Gastrocnemius medialis (tissue), 4 donors: ENCODE data around the gene EP400. TPM values are rescaled to one million over a fixed set of nuclear protein-coding genes. Genes with fewer than 3 reads are reported as not detected.

Source experiments
- ATAC-seq, 2 donors: fragments of 150-250 bp; one replicate each; pipeline ENCODE4 v1.9.1; 2016
- DNase-seq, 2 donors: peaks; one replicate each; pipeline ENCODE4 v3.0.0-alpha.2; 2019
- H3K27ac ChIP-seq, 4 donors: fragments of 200-600 bp; sonication (generic); 1 replicate in 1 of 4; 2 replicates in 3 of 4; pipeline ENCODE4 v1.5.1; 2016 to 2018; ENCODE audit warnings: mild to moderate bottlenecking in 2 of 4, moderate library complexity in 1 of 4
- H3K27me3 ChIP-seq, 3 donors: fragments of 200-600 bp; sonication (generic) in 2 of 3; 1 replicate in 1 of 3; 2 replicates in 2 of 3; pipeline versions ENCODE4 v1.5.1 to v1.6.0; 2016 to 2019; ENCODE audit warnings: mild to moderate bottlenecking in 1 of 3, moderate library complexity in 1 of 3
- H3K36me3 ChIP-seq, 2 donors: fragments of 200-600 bp; sonication (generic) in 1 of 2; one replicate each; pipeline ENCODE4 v1.5.1; 2017 to 2018
- H3K4me1 ChIP-seq, 2 donors: fragments of 200-600 bp; sonication (generic) in 1 of 2; one replicate each; pipeline ENCODE4 v1.5.1; 2016 to 2017; ENCODE audit warnings: mild to moderate bottlenecking in 2 of 2
- H3K4me3 ChIP-seq, 4 donors: fragments of 200-600 bp; sonication (generic) in 3 of 4; 1 replicate in 1 of 4; 2 replicates in 3 of 4; pipeline ENCODE4 v1.5.1; 2016 to 2019; ENCODE audit warnings: mild to moderate bottlenecking in 2 of 4
- H3K9me3 ChIP-seq, 3 donors: fragments of 200-600 bp; sonication (generic) in 2 of 3; 1 replicate in 1 of 3; 2 replicates in 2 of 3; pipeline ENCODE4 v1.5.1; 2016 to 2019
- POLR2A ChIP-seq, 2 donors: fragments of 450-650 bp; IDR thresholded peaks; one replicate each; pipeline ENCODE4 v1.6.1; 2017; ENCODE audit warnings: antibody characterized with exemption in 2 of 2, mild to moderate bottlenecking in 2 of 2, moderate library complexity in 2 of 2
- in situ Hi-C, 4 donors: fragments of 200-750 bp; cut with MboI; loops; one replicate each; pipeline versions ENCODE4 v1.15.0 to v1.8.0; 2017; ENCODE audit warnings: low sequenced_read_pairs in 4 of 4
- intact Hi-C: fragments of 100-400 bp; cut with DNase I; formaldehyde crosslinking; loops from one replicate; pipeline ENCODE4 v1.15.1; 2023; ENCODE audit warnings: low total_unique reads
- total RNA-seq, 4 donors: library from RNA; depleted of rRNA; stranded (reverse); fragments of >200 nt; gene quantifications; one replicate each; pipeline versions ENCODE4 v1.1.0 to v1.2.3, GENCODE V29; 2016
- TF ChIP-seq, protein P1 (sequence below), 5 experiments: fragments of 450-650 bp in 3 of 5; fragments of 200-600 bp in 2 of 5; sonication (generic) in 2 of 5; IDR thresholded peaks in 4 of 5; conservative IDR thresholded peaks in 1 of 5; 1 replicate in 4 of 5; 2 replicates in 1 of 5; pipeline ENCODE4 v1.5.1; 2016 to 2019; ENCODE audit warnings: antibody characterized with exemption in 5 of 5, mild to moderate bottlenecking in 3 of 5, moderate library complexity in 3 of 5

The EP400 gene
- total RNA-seq, 4 donors from 2014 or later, result 11.9 to 17.4 (median 15.0) TPM

DNA sequence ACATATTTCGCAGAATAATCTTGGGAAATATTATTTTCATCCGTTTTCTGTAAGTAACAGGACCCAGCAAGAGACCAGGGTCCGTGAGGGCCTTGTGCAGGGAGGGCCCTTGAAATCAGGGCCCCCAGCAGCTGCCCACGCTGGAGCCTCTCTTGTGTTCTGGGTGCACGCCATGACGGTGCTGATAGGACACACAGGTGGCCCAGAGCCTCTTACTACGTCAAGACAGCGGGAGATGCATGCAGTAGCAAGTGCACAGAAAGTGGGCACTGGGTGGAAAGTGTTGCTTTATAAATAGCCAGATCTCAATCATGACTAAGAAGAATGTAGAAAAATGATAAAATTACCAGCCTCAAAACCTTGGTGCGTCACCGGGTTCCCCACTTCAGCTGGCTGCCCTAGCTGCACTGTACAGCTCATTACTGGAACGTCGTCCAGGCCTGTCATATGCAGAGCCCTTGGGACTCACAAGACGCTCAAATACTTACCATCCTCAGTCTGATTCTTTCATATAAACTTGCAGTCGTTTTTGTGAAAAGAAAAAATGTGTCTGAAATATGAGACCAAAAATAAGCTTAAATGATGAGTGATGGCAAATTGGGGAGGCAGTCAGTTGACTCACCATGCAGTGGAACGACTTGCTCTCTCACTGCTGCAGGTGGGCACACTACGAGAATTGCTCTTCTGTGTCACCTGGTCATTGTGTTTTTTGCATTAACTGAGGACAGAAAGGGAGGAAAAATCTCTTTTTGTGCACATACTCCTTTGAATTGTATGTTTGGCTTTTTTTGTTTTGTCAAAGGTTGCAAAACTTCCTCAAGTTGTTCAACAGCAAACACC is 126.2 kb downstream of the EP400 start:
- in situ Hi-C loops, result no loop called here
- no peaks in the 10 kb centered on the region for H3K4me1 ChIP-seq
- H3K9me3 ChIP-seq, result no peaks in the 10 kb centered on the region
- ATAC-seq (no peak), DNase-seq (no peak)
- TF ChIP-seq, protein P1, sequence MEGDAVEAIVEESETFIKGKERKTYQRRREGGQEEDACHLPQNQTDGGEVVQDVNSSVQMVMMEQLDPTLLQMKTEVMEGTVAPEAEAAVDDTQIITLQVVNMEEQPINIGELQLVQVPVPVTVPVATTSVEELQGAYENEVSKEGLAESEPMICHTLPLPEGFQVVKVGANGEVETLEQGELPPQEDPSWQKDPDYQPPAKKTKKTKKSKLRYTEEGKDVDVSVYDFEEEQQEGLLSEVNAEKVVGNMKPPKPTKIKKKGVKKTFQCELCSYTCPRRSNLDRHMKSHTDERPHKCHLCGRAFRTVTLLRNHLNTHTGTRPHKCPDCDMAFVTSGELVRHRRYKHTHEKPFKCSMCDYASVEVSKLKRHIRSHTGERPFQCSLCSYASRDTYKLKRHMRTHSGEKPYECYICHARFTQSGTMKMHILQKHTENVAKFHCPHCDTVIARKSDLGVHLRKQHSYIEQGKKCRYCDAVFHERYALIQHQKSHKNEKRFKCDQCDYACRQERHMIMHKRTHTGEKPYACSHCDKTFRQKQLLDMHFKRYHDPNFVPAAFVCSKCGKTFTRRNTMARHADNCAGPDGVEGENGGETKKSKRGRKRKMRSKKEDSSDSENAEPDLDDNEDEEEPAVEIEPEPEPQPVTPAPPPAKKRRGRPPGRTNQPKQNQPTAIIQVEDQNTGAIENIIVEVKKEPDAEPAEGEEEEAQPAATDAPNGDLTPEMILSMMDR (IDR thresholded peaks at IDR 0.05 in 4 of 5, conservative IDR thresholded peaks at IDR 0.05 in 1 of 5), result no peak
- no peak for TF ChIP-seq POLR2A (IDR thresholded peaks at IDR 0.05)
- H3K27me3 ChIP-seq, result no peaks in the 10 kb centered on the region
- intact Hi-C loops, result no loop called here
- H3K36me3 ChIP-seq, result peaks cover 0 to 53% of the 10 kb centered on the region in 2 donors
- no peak overlapping the region for H3K4me3 ChIP-seq
- no peak overlapping the region for H3K27ac ChIP-seq

DNA sequence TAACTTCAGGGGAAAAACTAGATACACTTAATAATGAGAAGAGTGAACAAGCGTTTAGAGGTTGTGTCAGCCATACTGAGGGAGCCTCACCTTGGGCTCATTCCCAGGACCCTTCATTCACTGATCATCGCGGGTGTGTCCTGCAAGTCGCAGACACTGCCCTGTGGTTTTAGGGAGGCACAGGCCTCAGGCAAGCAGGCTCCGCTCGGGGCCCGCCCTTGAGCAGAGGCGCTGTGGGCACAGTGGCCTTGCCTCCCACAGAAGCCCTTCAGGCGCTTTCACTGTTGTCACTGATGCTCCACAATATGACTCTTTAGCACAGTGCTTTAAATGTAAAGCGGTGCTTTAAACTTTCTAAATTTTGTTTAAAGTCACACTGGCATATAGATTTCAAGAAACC is 127.0 kb downstream of the EP400 start:
- no peak for TF ChIP-seq POLR2A (IDR thresholded peaks at IDR 0.05)
- TF ChIP-seq, protein P1 (IDR thresholded peaks at IDR 0.05 in 4 of 5, conservative IDR thresholded peaks at IDR 0.05 in 1 of 5), result no peak
- in situ Hi-C loops (no loop called here), intact Hi-C loops (no loop called here)
- no peaks in the 10 kb centered on the region for H3K9me3 ChIP-seq
- ATAC-seq (no peak), DNase-seq (no peak)
- no peak overlapping the region for H3K27ac ChIP-seq
- no peaks in the 10 kb centered on the region for H3K27me3 ChIP-seq
- H3K4me3 ChIP-seq, result no peak overlapping the region
- H3K4me1 ChIP-seq, result no peaks in the 10 kb centered on the region
- H3K36me3 ChIP-seq, result peaks cover 0 to 46% of the 10 kb centered on the region in 2 donors

DNA sequence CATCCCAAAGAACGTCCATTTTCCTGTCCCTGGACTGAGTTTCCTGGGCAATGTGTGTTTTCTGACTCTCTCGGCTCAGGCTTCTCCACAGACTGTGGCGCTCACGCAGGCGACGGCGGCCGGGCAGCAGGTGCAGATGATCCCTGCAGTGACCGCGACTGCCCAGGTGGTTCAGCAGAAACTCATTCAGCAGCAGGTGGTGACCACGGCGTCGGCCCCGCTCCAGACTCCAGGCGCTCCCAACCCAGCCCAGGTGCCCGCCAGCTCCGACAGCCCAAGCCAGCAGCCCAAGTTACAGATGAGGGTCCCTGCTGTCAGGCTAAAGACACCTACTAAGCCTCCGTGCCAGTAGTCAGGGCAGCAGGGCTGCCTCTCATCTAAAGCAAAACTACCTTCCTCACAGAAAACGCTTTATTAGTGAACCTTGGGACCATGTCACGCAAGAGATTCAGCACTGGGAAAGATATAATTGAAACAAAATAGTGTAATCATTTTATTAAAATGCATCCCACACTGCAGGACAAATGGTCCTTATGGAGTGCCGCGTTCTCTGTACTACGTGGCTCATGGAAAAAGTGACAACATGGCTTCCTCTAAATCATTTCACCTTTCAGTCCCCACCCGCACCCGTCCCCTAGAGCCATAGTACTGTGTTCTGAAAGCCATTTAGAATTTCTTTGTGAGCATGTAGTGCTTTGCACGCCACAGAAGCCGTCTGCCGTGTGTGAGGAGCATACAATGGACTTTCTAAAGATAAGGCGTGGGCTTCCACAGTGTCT is 127.8 kb downstream of the EP400 start:
- Histone ChIP-seq H3K9me3 (no peaks in the 10 kb centered on the region), H3K4me3 (no peak overlapping the region), H3K4me1 (no peaks in the 10 kb centered on the region), H3K36me3 (peaks cover 0 to 44% of the 10 kb centered on the region in 2 donors), H3K27ac (peak overlapping the region in 1 of 4 donors; percentile 4), H3K27me3 (no peaks in the 10 kb centered on the region)
- intact Hi-C loops (no loop called here), in situ Hi-C loops (no loop called here)
- TF ChIP-seq POLR2A (IDR thresholded peaks at IDR 0.05), result no peak
- TF ChIP-seq, protein P1 (IDR thresholded peaks at IDR 0.05 in 4 of 5, conservative IDR thresholded peaks at IDR 0.05 in 1 of 5), result no peak
- DNase-seq, result no peak
- no peak for ATAC-seq

DNA sequence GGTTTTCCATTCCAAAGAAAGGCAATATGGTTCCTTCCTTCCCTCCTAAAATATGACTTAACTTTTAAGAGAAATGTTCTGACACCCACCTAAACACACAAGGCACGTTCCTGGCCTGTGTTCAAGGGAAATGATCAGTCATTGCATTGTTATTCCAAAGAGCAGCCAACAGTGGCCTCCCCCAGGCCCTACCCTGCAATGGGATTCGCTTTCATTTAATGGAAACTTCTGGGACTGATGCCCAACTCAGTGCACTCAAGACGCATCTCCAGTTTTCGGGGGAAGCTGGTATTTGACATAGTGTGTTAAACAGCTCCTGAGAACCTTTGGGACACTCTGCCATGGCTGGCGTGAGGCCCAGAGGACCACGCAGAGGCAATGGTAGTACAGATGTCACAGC is 128.4 kb downstream of the EP400 start:
- ATAC-seq, result peak; percentile 31 to 39
- no peaks in the 10 kb centered on the region for H3K4me1 ChIP-seq
- H3K27ac ChIP-seq, result peak overlapping the region in 2 of 4 donors; percentile 3 to 4
- no peak for DNase-seq
- H3K36me3 ChIP-seq, result peaks cover 0 to 44% of the 10 kb centered on the region in 2 donors
- H3K4me3 ChIP-seq, result no peak overlapping the region
- intact Hi-C loops (no loop called here), in situ Hi-C loops (no loop called here)
- no peaks in the 10 kb centered on the region for H3K27me3 ChIP-seq
- TF ChIP-seq, protein P1 (IDR thresholded peaks at IDR 0.05 in 4 of 5, conservative IDR thresholded peaks at IDR 0.05 in 1 of 5), result no peak
- TF ChIP-seq POLR2A (IDR thresholded peaks at IDR 0.05), result no peak
- H3K9me3 ChIP-seq, result no peaks in the 10 kb centered on the region
